SK-MEL-5 (cell line): ENCODE results near the gene FKTN. TPM values are rescaled to one million over a fixed set of nuclear protein-coding genes. Genes with fewer than 3 reads are reported as not detected.

ENCODE experiments used
- DNase-seq: peaks from one replicate; pipeline ENCODE4 v3.0.0-alpha.2; 2016; ENCODE audit warnings: low read depth, low spot score
- in situ Hi-C: cut with HindIII; loops from 2 replicates; pipeline ENCODE4 v1.10.0; 2016; ENCODE audit warnings: low sequenced_read_pairs, high pct_unique_total_duplicates, low pct_unique_long_range_greater_than_20kb
- total RNA-seq: library from RNA; depleted of rRNA; stranded (reverse); fragments of >200 nt; shearing (Covaris generic); gene quantifications from 2 replicates; pipeline ENCODE4 v1.2.3, GENCODE V29; 2014; rRNA removed

The FKTN gene
- total RNA-seq, 1 experiment from 2014 or later: 17.5 TPM

- no peak for DNase-seq
- in situ Hi-C loops: no loop called here
These were observed 106.0 kb downstream of the FKTN start for GRCh38 chr9:105663914-105664313.

DNA sequence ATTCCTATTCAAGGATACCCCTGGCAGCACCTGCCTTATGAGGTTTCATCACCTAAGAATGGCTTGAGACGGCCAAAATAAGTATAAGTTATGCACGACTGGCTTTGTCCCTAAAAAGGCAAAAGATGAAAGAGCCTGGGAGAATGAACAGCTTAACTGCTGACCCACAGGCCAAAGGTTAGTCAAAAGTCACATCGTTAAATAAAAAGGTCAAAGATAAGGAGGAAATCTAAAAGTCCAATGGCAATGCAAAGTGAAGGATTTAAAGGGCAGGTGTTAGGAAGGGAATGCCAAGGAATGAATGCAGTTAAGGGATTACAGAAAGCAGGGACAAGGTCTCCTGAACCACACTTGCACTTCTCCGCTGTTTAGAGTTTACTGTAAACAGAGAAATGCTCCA, 109.9 kb downstream of the FKTN start:
- DNase-seq: no peak
- in situ Hi-C loops: no loop called here

DNA sequence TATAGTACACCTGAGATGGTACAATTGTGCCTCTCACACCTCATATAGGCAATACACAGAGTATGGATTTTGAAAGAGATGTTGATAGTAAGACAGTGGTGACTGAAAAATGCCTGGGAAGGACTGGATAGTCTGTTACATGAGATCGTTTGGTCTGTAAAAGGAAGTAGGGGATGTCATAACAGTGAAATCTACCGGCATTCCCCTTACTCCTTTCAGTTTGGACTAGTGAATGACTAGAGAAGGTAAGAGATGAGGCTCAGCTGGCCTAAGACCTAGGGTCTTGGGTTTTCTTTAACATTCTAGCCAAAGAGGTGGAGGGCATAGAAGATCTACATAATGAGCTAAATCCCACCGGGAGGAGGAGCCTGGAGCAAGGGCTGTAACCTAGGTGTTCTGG, 112.4 kb downstream of the FKTN start:
- in situ Hi-C loops: no loop called here
- no peak for DNase-seq

DNA sequence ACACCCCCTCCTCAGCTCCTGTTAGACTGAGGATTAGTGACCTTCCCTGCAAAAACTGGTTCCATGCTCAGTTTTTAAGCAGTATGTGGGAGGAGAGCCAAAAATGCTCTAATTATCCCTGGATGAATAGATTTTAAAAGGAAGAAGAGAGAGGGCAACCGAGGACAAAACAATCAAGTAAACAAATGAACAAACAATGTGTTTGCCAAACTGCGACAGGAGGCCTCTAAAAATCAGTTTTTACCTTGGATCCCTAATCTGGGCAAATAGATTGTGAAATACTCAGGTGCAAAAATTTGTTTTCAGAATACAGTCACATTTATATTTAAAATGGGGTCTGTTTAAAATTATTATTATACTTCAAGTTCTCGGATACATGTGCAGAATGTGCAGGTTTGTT, 112.8 kb downstream of the FKTN start:
- DNase-seq: no peak
- in situ Hi-C loops: no loop called here

DNA sequence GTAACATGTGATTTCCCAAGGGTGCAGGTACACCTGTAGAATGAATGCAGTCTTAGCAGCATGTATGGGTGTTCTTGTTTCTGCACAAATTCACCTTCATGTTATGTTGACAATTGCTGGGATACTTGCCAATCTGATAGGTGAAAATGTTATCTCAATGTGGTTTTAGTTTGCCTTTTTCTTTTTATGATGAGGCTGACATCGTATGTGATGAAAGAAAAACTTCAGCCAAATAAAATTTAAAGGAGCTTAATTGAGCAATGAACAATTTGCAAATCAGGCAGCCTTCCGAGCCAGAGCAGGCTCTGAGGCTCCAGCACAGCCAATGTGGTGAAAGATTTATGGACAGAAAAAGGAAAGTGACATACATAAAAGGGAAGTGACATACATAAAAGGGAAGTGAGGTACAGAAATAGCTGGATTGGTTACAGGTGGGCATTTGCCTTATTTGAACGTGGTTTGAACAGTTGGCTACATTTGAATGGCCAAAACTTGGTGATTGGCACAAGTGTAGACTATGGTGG, 114.8 kb downstream of the FKTN start:
- in situ Hi-C loops: no loop called here

DNA sequence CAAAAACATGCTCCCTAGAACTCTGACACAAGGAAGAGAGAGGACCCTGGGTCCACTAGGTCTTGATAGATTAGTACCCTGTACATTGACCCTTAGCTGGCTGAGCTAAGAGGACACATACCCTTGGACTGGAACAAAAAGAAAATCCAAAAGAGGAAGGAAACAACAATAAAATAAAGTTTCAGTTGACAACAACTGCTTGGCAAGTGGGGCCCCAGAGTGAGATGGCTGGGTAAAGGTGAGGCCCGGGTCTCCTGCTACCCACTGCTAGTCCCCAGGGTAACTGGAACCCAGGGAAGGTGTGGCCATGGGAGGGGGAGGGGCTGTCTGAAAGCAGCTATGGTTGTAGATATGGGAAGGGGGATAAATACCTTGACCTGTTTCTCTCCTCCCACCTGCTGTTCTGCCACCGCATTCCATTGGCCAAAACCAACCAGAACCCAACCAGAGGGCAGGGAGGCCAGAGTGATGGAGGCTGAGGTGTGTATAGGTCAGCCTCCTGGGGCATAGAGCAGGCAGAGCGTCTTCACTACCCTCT, 116.0 kb downstream of the FKTN start:
- in situ Hi-C loops: no loop called here

More for the DNA sequence above, 114.8 kb downstream of the FKTN start:
- no peak for DNase-seq

DNA sequence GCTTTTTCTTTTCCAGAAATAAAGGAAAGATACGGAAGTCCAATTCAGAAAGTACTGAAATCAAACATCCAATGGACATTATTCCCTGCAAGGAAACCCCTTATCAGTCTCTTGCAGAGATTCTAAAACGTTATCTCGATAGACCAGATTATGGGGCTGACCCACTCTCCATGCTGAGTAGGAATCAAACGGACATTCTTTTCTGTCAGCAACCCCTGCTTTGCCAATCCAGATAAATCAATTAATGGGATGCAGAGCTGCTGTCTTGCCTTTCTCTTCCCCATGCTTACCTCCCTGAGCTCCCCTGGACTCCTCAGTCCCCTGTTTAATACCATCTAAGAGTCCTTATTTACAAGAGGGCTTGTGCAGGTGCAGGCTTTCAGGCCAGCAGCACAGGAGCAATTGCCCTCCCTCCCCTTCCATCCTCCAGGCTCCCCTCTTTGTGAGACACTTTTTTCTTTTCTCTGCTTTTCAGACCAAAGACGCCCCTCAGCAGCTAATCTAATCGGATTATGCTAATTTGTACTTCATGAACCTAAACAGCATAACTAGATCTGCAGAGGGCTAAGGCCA, 118.5 kb downstream of the FKTN start:
- no peak for DNase-seq
- in situ Hi-C loops: no loop called here

More for the DNA sequence above, 116.0 kb downstream of the FKTN start:
- DNase-seq: no peak

DNA sequence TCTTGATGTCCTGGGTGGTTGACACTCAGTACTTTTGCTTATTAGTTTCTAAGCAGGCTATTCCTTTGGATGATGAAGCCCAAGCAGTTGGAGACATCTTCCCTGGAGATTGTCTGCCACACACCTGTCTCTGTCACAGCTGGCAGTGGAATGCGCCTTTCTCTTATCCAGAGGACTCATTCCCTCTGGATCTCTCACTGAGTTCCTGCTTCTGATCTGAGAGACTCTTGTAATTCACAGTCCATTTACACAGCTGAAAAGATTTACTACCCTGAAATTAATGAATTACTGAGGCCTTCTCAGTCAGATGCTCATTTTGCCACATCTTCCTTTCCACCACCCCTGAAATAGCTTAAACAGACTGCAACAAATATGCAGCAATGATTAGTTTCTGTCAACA, 120.2 kb downstream of the FKTN start:
- in situ Hi-C loops: no loop called here

DNA sequence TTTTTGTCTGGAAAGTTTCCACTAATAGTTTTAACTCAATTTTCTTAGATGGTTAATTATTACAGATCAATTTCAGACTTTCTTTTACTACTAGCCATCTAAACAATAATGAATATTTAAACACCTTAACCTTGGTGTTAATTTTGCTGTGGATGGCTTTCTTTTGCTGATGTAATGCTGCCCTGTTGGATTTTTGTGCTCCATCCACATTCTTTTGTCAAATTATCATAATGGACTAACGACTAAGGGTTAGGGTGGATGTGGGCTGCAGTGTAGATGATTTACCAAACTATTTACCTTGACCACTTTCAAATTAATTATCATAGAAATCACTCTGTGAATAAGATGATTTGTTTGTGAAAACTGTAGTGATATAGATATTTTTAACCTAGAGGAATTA, 120.8 kb downstream of the FKTN start:
- no peak for DNase-seq
- in situ Hi-C loops: no loop called here

More for the DNA sequence above, 120.2 kb downstream of the FKTN start:
- no peak for DNase-seq

GRCh38 chr9:105679257-105680022, 121.5 kb downstream of the FKTN start:
- in situ Hi-C loops: no loop called here
- DNase-seq: no peak

- DNase-seq: no peak
- in situ Hi-C loops: no loop called here
These were observed 123.4 kb downstream of the FKTN start for GRCh38 chr9:105681313-105681712.

- no peak for DNase-seq
These were observed 123.8 kb downstream of the FKTN start for GRCh38 chr9:105681724-105682123.

DNA sequence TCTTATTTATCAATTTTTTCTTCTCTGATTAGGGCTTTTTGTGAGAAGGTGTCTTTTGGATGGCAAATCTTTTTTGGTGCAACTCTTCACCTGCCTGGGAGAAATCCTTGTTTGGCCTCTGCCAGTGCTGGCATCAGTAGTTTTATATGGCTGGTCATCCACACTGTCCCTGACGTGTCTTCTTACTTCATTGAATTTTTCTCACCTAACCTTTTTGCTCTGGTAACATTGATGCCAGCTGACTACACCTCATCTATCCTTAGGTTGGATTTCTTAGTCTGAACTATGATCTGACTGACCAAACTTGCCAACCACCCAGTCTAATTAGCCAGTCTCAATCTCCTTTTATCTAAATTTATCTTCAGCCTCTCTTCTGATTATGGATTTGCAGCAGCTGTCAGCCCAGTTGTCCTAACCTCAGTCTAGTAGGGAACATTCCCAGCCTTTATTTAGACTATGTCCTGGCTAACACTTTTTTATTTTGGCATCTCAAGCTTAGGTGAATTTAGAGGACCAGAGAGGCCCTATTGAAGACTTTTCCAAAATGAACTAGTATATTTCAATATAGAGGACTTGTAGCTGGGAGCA, 125.9 kb downstream of the FKTN start:
- in situ Hi-C loops: no loop called here
- no peak for DNase-seq

More at GRCh38 chr9:105681724-105682123, 123.8 kb downstream of the FKTN start:
- in situ Hi-C loops: no loop called here

- in situ Hi-C loops: no loop called here
These were observed 129.0 kb downstream of the FKTN start for GRCh38 chr9:105686936-105687335.

More at GRCh38 chr9:105686936-105687335, 129.0 kb downstream of the FKTN start:
- DNase-seq: no peak

Other genes starting within 250 kb of the FKTN start
- 2.5 and 2.7 TPM in 2 replicates for gene FSD1L, start 110.1 kb upstream of the FKTN start, total RNA-seq
- not detected in 2 replicates for gene TAL2, start 104.3 kb downstream of the FKTN start, total RNA-seq
- 37.7 and 45.6 TPM in 2 replicates for gene TMEM38B, start 136.4 kb downstream of the FKTN start, total RNA-seq